ENCODE measurements around the gene MICALL2. TPM values are rescaled to one million over a fixed set of nuclear protein-coding genes. Genes with fewer than 3 reads are reported as not detected.

MICALL2 gene
- total and polyA plus RNA-seq, 4 donors: 2.9 to 16.3 (median 7.6) TPM

DNA sequence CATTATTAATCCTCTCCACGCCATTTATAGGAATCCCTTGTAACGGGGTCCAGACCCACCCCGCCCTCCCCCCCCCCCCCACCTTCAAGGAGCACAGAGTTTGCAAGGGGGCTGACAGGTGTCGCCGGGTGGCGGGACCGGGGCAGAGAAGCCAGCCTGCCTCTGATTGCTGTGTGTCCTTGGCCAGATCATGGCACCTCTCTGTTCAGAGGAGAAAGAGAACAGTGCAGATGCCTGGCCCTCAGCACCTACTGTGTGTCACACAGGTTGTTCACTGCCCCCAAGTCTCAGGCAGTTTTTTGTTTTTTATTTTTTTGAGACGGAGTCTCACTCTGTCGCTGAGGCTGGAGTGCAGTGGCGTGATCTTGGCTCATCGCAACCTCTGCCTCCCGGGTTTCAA lies 5.4 kb upstream of the MICALL2 start:
- Histone ChIP-seq H3K9me3 (ENCODE audit: control insufficient read depth in 4 of 4, low read length in 3 of 4) (no peaks in the 10 kb centered on the region), H3K27ac (ENCODE audit: low read depth in 1 of 2, low read length in 2 of 2) (no peak overlapping the region), H3K4me3 (ENCODE audit: low read depth in 1 of 3, low read length in 3 of 3) (no peak overlapping the region), H3K4me1 (ENCODE audit: control insufficient read depth in 4 of 4, insufficient read depth in 4 of 4, low read length in 3 of 4) (peaks cover 11 to 36% (median 25%) of the 10 kb centered on the region in 4 donors), H3K36me3 (ENCODE audit: control insufficient read depth in 4 of 4, insufficient read depth in 3 of 4, low read depth in 1 of 4, low read length in 3 of 4) (peaks cover 0 to 1% (median under 1%) of the 10 kb centered on the region in 4 donors), H3K9ac (ENCODE audit: low read depth in 1 of 2, low read length in 2 of 2) (no peak overlapping the region), H3K27me3 (ENCODE audit: control insufficient read depth in 4 of 4, insufficient read depth in 4 of 4, low read length in 3 of 4) (no peaks in the 10 kb centered on the region)
- WGBS: 89% methylated on average over 12 of the region's 12 CpGs
- TF ChIP-seq, protein P1, sequence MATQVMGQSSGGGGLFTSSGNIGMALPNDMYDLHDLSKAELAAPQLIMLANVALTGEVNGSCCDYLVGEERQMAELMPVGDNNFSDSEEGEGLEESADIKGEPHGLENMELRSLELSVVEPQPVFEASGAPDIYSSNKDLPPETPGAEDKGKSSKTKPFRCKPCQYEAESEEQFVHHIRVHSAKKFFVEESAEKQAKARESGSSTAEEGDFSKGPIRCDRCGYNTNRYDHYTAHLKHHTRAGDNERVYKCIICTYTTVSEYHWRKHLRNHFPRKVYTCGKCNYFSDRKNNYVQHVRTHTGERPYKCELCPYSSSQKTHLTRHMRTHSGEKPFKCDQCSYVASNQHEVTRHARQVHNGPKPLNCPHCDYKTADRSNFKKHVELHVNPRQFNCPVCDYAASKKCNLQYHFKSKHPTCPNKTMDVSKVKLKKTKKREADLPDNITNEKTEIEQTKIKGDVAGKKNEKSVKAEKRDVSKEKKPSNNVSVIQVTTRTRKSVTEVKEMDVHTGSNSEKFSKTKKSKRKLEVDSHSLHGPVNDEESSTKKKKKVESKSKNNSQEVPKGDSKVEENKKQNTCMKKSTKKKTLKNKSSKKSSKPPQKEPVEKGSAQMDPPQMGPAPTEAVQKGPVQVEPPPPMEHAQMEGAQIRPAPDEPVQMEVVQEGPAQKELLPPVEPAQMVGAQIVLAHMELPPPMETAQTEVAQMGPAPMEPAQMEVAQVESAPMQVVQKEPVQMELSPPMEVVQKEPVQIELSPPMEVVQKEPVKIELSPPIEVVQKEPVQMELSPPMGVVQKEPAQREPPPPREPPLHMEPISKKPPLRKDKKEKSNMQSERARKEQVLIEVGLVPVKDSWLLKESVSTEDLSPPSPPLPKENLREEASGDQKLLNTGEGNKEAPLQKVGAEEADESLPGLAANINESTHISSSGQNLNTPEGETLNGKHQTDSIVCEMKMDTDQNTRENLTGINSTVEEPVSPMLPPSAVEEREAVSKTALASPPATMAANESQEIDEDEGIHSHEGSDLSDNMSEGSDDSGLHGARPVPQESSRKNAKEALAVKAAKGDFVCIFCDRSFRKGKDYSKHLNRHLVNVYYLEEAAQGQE (IDR thresholded peaks at IDR 0.05): no peak
- no peak for TF ChIP-seq RAD21 (IDR thresholded peaks at IDR 0.05)
- TF ChIP-seq, protein P2, sequence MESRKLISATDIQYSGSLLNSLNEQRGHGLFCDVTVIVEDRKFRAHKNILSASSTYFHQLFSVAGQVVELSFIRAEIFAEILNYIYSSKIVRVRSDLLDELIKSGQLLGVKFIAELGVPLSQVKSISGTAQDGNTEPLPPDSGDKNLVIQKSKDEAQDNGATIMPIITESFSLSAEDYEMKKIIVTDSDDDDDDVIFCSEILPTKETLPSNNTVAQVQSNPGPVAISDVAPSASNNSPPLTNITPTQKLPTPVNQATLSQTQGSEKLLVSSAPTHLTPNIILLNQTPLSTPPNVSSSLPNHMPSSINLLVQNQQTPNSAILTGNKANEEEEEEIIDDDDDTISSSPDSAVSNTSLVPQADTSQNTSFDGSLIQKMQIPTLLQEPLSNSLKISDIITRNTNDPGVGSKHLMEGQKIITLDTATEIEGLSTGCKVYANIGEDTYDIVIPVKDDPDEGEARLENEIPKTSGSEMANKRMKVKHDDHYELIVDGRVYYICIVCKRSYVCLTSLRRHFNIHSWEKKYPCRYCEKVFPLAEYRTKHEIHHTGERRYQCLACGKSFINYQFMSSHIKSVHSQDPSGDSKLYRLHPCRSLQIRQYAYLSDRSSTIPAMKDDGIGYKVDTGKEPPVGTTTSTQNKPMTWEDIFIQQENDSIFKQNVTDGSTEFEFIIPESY (IDR thresholded peaks at IDR 0.05): no peak
- no peak for TF ChIP-seq TAF1 (conservative IDR thresholded peaks at IDR 0.05)
- no peak for TF ChIP-seq SP1 (IDR thresholded peaks at IDR 0.05)
- no peak for TF ChIP-seq JUND (IDR thresholded peaks at IDR 0.05)
- TF ChIP-seq HNF4G (IDR thresholded peaks at IDR 0.05): no peak
- DNase-seq (ENCODE audit: low spot score): no peak

DNA sequence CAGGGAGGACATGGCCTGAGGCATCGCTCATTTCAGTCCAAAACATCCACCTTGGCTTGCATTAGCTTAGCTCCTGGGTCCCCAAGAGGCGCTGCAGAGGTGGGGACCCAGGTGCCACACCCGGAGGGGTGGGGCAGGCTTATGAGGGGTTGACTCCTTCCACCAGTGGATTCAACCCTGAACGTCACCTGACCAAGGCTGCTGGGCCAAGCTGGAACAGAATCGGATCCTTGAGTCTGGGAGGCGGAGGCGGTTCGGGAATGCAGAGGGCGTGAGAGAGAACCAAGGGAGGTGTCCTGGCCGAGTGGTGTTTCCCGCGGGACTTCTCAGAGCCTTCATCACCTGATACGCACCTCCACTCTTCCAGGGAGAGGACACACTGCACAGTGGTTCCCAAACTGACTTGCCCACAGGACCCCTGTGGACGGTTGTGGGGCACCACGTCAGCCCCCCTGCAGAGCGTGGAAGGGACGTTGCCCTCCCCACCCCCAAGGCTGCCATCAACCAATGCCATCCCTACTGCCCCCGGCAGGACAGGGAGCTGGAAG lies 4.5 kb upstream of the MICALL2 start:
- no peak for TF ChIP-seq NR2F2 (IDR thresholded peaks at IDR 0.05)
- TF ChIP-seq GABPA (IDR thresholded peaks at IDR 0.05 in 1 of 2, conservative IDR thresholded peaks at IDR 0.05 in 1 of 2): no peak
- no peak for TF ChIP-seq FOXA2 (IDR thresholded peaks at IDR 0.05)
- TF ChIP-seq, protein P3, sequence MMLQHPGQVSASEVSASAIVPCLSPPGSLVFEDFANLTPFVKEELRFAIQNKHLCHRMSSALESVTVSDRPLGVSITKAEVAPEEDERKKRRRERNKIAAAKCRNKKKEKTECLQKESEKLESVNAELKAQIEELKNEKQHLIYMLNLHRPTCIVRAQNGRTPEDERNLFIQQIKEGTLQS (IDR thresholded peaks at IDR 0.05): no peak
- no peak for TF ChIP-seq JUND (IDR thresholded peaks at IDR 0.05)
- TF ChIP-seq, protein P2 (IDR thresholded peaks at IDR 0.05): no peak
- TF ChIP-seq HNF4A (conservative IDR thresholded peaks at IDR 0.05): no peak
- TF ChIP-seq RAD21 (IDR thresholded peaks at IDR 0.05): no peak
- TF ChIP-seq SP1 (IDR thresholded peaks at IDR 0.05): no peak
- TF ChIP-seq RXRA (IDR thresholded peaks at IDR 0.05): no peak
- no peak for TF ChIP-seq TAF1 (conservative IDR thresholded peaks at IDR 0.05)
- TF ChIP-seq, protein P4, sequence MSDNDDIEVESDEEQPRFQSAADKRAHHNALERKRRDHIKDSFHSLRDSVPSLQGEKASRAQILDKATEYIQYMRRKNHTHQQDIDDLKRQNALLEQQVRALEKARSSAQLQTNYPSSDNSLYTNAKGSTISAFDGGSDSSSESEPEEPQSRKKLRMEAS (IDR thresholded peaks at IDR 0.05): no peak
- TF ChIP-seq FOXA1 (IDR thresholded peaks at IDR 0.05): no peak
- no peak for TF ChIP-seq EGR1 (IDR thresholded peaks at IDR 0.05; ENCODE audit: low read depth in 2 of 2)
- TF ChIP-seq, protein P5, sequence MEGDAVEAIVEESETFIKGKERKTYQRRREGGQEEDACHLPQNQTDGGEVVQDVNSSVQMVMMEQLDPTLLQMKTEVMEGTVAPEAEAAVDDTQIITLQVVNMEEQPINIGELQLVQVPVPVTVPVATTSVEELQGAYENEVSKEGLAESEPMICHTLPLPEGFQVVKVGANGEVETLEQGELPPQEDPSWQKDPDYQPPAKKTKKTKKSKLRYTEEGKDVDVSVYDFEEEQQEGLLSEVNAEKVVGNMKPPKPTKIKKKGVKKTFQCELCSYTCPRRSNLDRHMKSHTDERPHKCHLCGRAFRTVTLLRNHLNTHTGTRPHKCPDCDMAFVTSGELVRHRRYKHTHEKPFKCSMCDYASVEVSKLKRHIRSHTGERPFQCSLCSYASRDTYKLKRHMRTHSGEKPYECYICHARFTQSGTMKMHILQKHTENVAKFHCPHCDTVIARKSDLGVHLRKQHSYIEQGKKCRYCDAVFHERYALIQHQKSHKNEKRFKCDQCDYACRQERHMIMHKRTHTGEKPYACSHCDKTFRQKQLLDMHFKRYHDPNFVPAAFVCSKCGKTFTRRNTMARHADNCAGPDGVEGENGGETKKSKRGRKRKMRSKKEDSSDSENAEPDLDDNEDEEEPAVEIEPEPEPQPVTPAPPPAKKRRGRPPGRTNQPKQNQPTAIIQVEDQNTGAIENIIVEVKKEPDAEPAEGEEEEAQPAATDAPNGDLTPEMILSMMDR (IDR thresholded peaks at IDR 0.05; ENCODE audit: low read depth, low read length, missing input control): no peak
- no peak for TF ChIP-seq HNF4G (IDR thresholded peaks at IDR 0.05)
- TF ChIP-seq, protein P1 (IDR thresholded peaks at IDR 0.05): no peak
- H3K9me3 ChIP-seq (ENCODE audit: control insufficient read depth in 4 of 4, low read length in 3 of 4): no peaks in the 10 kb centered on the region
- no peaks in the 10 kb centered on the region for H3K27me3 ChIP-seq (ENCODE audit: control insufficient read depth in 4 of 4, insufficient read depth in 4 of 4, low read length in 3 of 4)
- H3K4me1 ChIP-seq (ENCODE audit: control insufficient read depth in 4 of 4, insufficient read depth in 4 of 4, low read length in 3 of 4): peaks cover 11 to 41% (median 29%) of the 10 kb centered on the region in 4 donors
- no peak overlapping the region for H3K4me3 ChIP-seq (ENCODE audit: low read depth in 1 of 3, low read length in 3 of 3)
- WGBS: 80% methylated on average over 18 of the region's 18 CpGs
- H3K36me3 ChIP-seq (ENCODE audit: control insufficient read depth in 4 of 4, insufficient read depth in 3 of 4, low read depth in 1 of 4, low read length in 3 of 4): no peaks in the 10 kb centered on the region
- DNase-seq (ENCODE audit: low spot score): no peak
- H3K27ac ChIP-seq (ENCODE audit: low read depth in 1 of 2, low read length in 2 of 2): no peak overlapping the region
- H3K9ac ChIP-seq (ENCODE audit: low read depth in 1 of 2, low read length in 2 of 2): no peak overlapping the region

All from liver (tissue), 9 donors.